ENCODE measurements around the gene ANKRD13D.
A peak's percentile ranks its signal among the peaks of the same experiment; 100 is the strongest.

ANKRD13D gene

DNA sequence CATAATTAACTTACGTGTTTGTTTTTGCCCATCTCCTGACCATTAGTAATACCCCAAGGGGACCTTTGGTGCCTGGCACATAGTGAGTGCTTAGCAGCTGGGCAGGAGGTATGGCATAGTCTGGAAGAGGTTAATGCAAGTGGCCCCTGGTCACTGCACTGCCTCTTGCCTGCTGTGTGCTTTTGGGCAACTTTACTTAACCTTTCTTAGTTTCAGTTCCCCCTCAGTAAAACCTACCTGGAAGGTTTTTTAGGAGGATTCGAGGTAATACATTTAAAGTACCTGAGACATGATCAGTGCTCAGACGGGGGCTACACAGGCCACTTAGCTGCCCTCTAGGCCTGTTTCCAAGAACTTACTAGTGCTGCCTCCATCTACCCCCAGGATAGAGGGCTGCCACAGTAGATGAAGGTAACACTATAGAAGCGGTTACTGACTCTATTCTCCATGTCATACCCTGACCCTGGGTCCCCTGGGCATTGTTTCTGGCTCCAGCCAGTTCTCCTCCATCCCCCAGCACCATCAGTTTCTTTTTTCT lies 60.9 kb downstream of the ANKRD13D start:
- Histone ChIP-seq H4K12ac (ENCODE audit: low read depth, low read length) (no peak overlapping the region), H3K14ac (ENCODE audit: low read length) (no peak overlapping the region), H3K4me3 (ENCODE audit: low read depth, low read length) (no peak overlapping the region), H4K91ac (ENCODE audit: low read depth, low read length) (no peak overlapping the region), H2BK12ac (ENCODE audit: low read length) (no peak overlapping the region), H2AK5ac (ENCODE audit: low read length) (no peak overlapping the region), H3K18ac (ENCODE audit: low read length) (no peak overlapping the region), H2AFZ (ENCODE audit: insufficient read depth, low read length, poor library complexity) (no peak overlapping the region), H4K8ac (ENCODE audit: low read depth, low read length) (no peak overlapping the region), H3K4me1 (ENCODE audit: control insufficient read depth in 1 of 2, insufficient read depth in 2 of 2, low read length in 2 of 2) (peaks cover 14 to 18% of the 10 kb centered on the region in 2 experiments), H3K23ac (ENCODE audit: low read length) (no peak overlapping the region), H3K27ac (ENCODE audit: low read depth, low read length) (no peak overlapping the region), H2BK5ac (ENCODE audit: low read depth, low read length, poor library complexity) (no peak overlapping the region), H2BK120ac (ENCODE audit: insufficient read depth, low read length, poor library complexity) (no peak overlapping the region), H3K9me3 (ENCODE audit: insufficient read depth, low read depth, low read length) (no peaks in the 10 kb centered on the region), H3K36me3 (ENCODE audit: control insufficient read depth in 1 of 2, insufficient read depth in 2 of 2, low read length in 2 of 2) (no peaks in the 10 kb centered on the region), H3K79me1 (ENCODE audit: low read length) (peaks cover 16% of the 10 kb centered on the region), H3K4ac (ENCODE audit: low read depth, low read length) (no peak overlapping the region), H3K9ac (ENCODE audit: low read length) (no peak overlapping the region), H3K27me3 (ENCODE audit: insufficient read depth, low read length) (no peaks in the 10 kb centered on the region), H3K79me2 (ENCODE audit: control insufficient read depth, insufficient read depth, low read length, poor library complexity) (peaks cover 7% of the 10 kb centered on the region), H3K4me2 (ENCODE audit: low read length) (no peak overlapping the region)
- WGBS (ENCODE audit: extremely low coverage, insufficient coverage, insufficient read length): no CpG with 5 or more reads among the region's 4 CpGs
- DNase-seq: no peak

- Histone ChIP-seq H3K79me2 (ENCODE audit: control insufficient read depth, insufficient read depth, low read length, poor library complexity) (peaks cover 9% of the 10 kb centered on the region), H3K27me3 (ENCODE audit: insufficient read depth, low read length) (no peaks in the 10 kb centered on the region), H3K4ac (ENCODE audit: low read depth, low read length) (no peak overlapping the region), H2BK12ac (ENCODE audit: low read length) (no peak overlapping the region), H3K14ac (ENCODE audit: low read length) (no peak overlapping the region), H4K91ac (ENCODE audit: low read depth, low read length) (no peak overlapping the region), H3K79me1 (ENCODE audit: low read length) (peaks cover 19% of the 10 kb centered on the region), H2BK5ac (ENCODE audit: low read depth, low read length, poor library complexity) (no peak overlapping the region), H3K4me3 (ENCODE audit: low read depth, low read length) (no peak overlapping the region), H2BK120ac (ENCODE audit: insufficient read depth, low read length, poor library complexity) (no peak overlapping the region), H3K36me3 (ENCODE audit: control insufficient read depth in 1 of 2, insufficient read depth in 2 of 2, low read length in 2 of 2) (no peaks in the 10 kb centered on the region), H3K23ac (ENCODE audit: low read length) (no peak overlapping the region), H2AFZ (ENCODE audit: insufficient read depth, low read length, poor library complexity) (no peak overlapping the region), H3K4me2 (ENCODE audit: low read length) (no peak overlapping the region), H3K18ac (ENCODE audit: low read length) (no peak overlapping the region), H3K9me3 (ENCODE audit: insufficient read depth, low read depth, low read length) (no peaks in the 10 kb centered on the region), H4K8ac (ENCODE audit: low read depth, low read length) (no peak overlapping the region), H3K4me1 (ENCODE audit: control insufficient read depth in 1 of 2, insufficient read depth in 2 of 2, low read length in 2 of 2) (peaks cover 18 to 21% of the 10 kb centered on the region in 2 experiments), H3K9ac (ENCODE audit: low read length) (no peak overlapping the region), H3K27ac (ENCODE audit: low read depth, low read length) (no peak overlapping the region), H2AK5ac (ENCODE audit: low read length) (no peak overlapping the region), H4K12ac (ENCODE audit: low read depth, low read length) (no peak overlapping the region)
- no CpG with 5 or more reads among the region's 11 CpGs for WGBS (ENCODE audit: extremely low coverage, insufficient coverage, insufficient read length)
- DNase-seq: peak; percentile 81 to 95
Observed at GRCh38 chr11:67351275-67352005, 62.3 kb downstream of the ANKRD13D start.
